Coronary artery (tissue), 2 donors: ENCODE measurements around the gene FGF11.

Experiments
- DNase-seq: peaks from one replicate; pipeline ENCODE4 v3.0.0-alpha.2; 2017; ENCODE audit warnings: low spot score
- H3K27ac ChIP-seq, 2 donors: fragments of 200-600 bp; sonication (generic); one replicate each; pipeline ENCODE4 v1.5.1; 2016 to 2019
- H3K4me3 ChIP-seq: fragments of 200-600 bp; sonication (generic); 2 replicates; pipeline ENCODE4 v1.5.1; 2016; ENCODE audit warnings: mild to moderate bottlenecking, moderate library complexity
- CTCF ChIP-seq: fragments of 200-600 bp; sonication (generic); IDR thresholded peaks from one replicate; pipeline ENCODE4 v1.5.1; 2019; ENCODE audit warnings: antibody characterized with exemption

The FGF11 gene

GRCh38 chr17:7483255-7484066 lies 44.1 kb downstream of the FGF11 start:
- DNase-seq = peak; percentile 98
- Histone ChIP-seq H3K27ac (peak overlapping the region; percentile 93 to 98), H3K4me3 (peak overlapping the region; percentile 73)
- no peak for TF ChIP-seq CTCF

- Histone ChIP-seq H3K27ac (peak within 1 kb of the TSS; percentile 93 to 98), H3K4me3 (peak within 1 kb of the TSS; percentile 73)
- TF ChIP-seq CTCF = no peak
- peak; percentile 100 for DNase-seq
Measured at GRCh38 chr17:7484067-7484918, 45.0 kb downstream of the FGF11 start, which contains the start of gene POLR2A. Gene POLR2A, plus strand, starts transcription at chr17:7484366.

GRCh38 chr17:7484919-7485377 lies 45.6 kb downstream of the FGF11 start:
- Histone ChIP-seq H3K4me3 (peak overlapping the region; percentile 73), H3K27ac (peak overlapping the region; percentile 93 to 98)
- no peak for DNase-seq
- TF ChIP-seq CTCF = no peak

GRCh38 chr17:7486181-7486580 lies 46.9 kb downstream of the FGF11 start:
- no peak for TF ChIP-seq CTCF
- Histone ChIP-seq H3K27ac (no peak overlapping the region), H3K4me3 (peak overlapping the region; percentile 73)
- no peak for DNase-seq

GRCh38 chr17:7490144-7490543 lies 50.8 kb downstream of the FGF11 start:
- Histone ChIP-seq H3K27ac (no peak overlapping the region), H3K4me3 (no peak overlapping the region)
- DNase-seq = no peak
- TF ChIP-seq CTCF = no peak

- no peak for TF ChIP-seq CTCF
- Histone ChIP-seq H3K27ac (no peak overlapping the region), H3K4me3 (no peak overlapping the region)
- DNase-seq = no peak
Measured at GRCh38 chr17:7491583-7491982, 52.3 kb downstream of the FGF11 start.
